HepG2 (cell line): ENCODE measurements around the gene CD164L2. TPM values are rescaled to one million over a fixed set of nuclear protein-coding genes. Genes with fewer than 3 reads are reported as not detected.
A peak's percentile ranks its signal among the peaks of the same experiment; 100 is the strongest.

Experiments used
- GTF2F1 ChIP-seq: fragments of 150-350 bp; IDR thresholded peaks from 2 replicates; pipeline ENCODE4 v1.6.1; 2014; ENCODE audit warnings: low read length
- KDM3A ChIP-seq: IDR thresholded peaks from 2 replicates; pipeline ENCODE4 v1.6.1; 2018; ENCODE audit warnings: low read depth, missing compliant biosample characterization
- NKX3-1 ChIP-seq: sonication (generic); formaldehyde crosslinking; IDR thresholded peaks from 2 replicates; pipeline ENCODE4 v1.5.0; 2020; ENCODE audit warnings: missing genetic modification reagents
- PRMT3 ChIP-seq: sonication (generic); formaldehyde crosslinking; IDR thresholded peaks from 2 replicates; pipeline ENCODE4 v1.8.1; 2022; ENCODE audit warnings: low read depth, mild to moderate bottlenecking, moderate library complexity, missing genetic modification reagents, borderline replicate concordance
- RAD21 ChIP-seq: fragments of 450-650 bp; formaldehyde crosslinking; IDR thresholded peaks from 2 replicates; pipeline ENCODE4 v1.5.0; 2020; ENCODE audit warnings: mild to moderate bottlenecking
- ZBTB7A ChIP-seq: sonication (generic); formaldehyde crosslinking; IDR thresholded peaks from 2 replicates; pipeline ENCODE4 v1.8.0; 2022; ENCODE audit warnings: mild to moderate bottlenecking, missing genetic modification reagents
- ZFX ChIP-seq: sonication (generic); formaldehyde crosslinking; IDR thresholded peaks from 2 replicates; pipeline ENCODE4 v1.4.0; 2020; ENCODE audit warnings: mild to moderate bottlenecking, low read depth, missing genetic modification reagents, moderate library complexity
- ZNF138 ChIP-seq: sonication (generic); formaldehyde crosslinking; IDR thresholded peaks from 2 replicates; pipeline ENCODE4 v1.5.0; 2020; ENCODE audit warnings: mild to moderate bottlenecking, low read depth, missing genetic modification reagents
- ZNF251 ChIP-seq: sonication (generic); formaldehyde crosslinking; IDR thresholded peaks from 2 replicates; pipeline ENCODE4 v1.9.0; 2021; ENCODE audit warnings: mild to moderate bottlenecking, missing genetic modification reagents
- ZNF3 ChIP-seq: IDR thresholded peaks from 2 replicates; pipeline ENCODE4 v1.7.0; 2017; ENCODE audit warnings: inconsistent platforms
- ZNF672 ChIP-seq: sonication (generic); formaldehyde crosslinking; IDR thresholded peaks from 2 replicates; pipeline ENCODE4 v1.8.1; 2022; ENCODE audit warnings: missing genetic modification reagents
- ZSCAN20 ChIP-seq: sonication (generic); formaldehyde crosslinking; IDR thresholded peaks from 2 replicates; pipeline ENCODE4 v1.4.0; 2020; ENCODE audit warnings: missing genetic modification reagents, mild to moderate bottlenecking, borderline replicate concordance
- polyA plus RNA-seq, 8 experiments: library from polyadenylated mRNA; depleted of rRNA in 3 of 8; stranded (reverse) in 7 of 8; unstranded in 1 of 8; fragments of >200 nt; fragmentation: Illumina TruSeq in 4 of 8; extraction: Trizol in 4 of 8; gene quantifications; 2 replicates each; pipeline versions ENCODE4 v1.2.1 to v1.2.3, GENCODE V29; 2011 to 2016; ENCODE audit warnings: low read depth in 4 of 8, missing spikeins in 1 of 8, mixed read lengths in 1 of 8; ENCODE audit not compliant: insufficient read depth in 1 of 8
- total RNA-seq, 5 experiments: library from RNA; depleted of rRNA; stranded (reverse); fragments of >200 nt; fragmentation: Illumina TruSeq; extraction: Trizol; gene quantifications; 2 replicates each; pipeline ENCODE4 v1.2.3, GENCODE V29; 2016; ENCODE audit warnings: low read depth in 1 of 5
- TF ChIP-seq, protein P1 (sequence below): sonication (generic); formaldehyde crosslinking; IDR thresholded peaks from 2 replicates; pipeline ENCODE4 v1.8.0; 2022; ENCODE audit warnings: mild to moderate bottlenecking, missing genetic modification reagents
- TF ChIP-seq, protein P2 (sequence below): IDR thresholded peaks from 2 replicates; pipeline ENCODE4 v1.6.1; 2016; ENCODE audit warnings: low read depth, control low read depth
- TF ChIP-seq, protein P3 (sequence below): sonication (generic); formaldehyde crosslinking; IDR thresholded peaks from 2 replicates; pipeline ENCODE4 v1.9.0; 2021; ENCODE audit warnings: missing genetic modification reagents, borderline replicate concordance
- TF ChIP-seq, protein P4 (sequence below): sonication (generic); formaldehyde crosslinking; IDR thresholded peaks from 2 replicates; pipeline ENCODE4; 2020; ENCODE audit warnings: missing genetic modification reagents, mild to moderate bottlenecking, borderline replicate concordance
- TF ChIP-seq, protein P5 (sequence below), 2 experiments: IDR thresholded peaks; 2 replicates each; pipeline ENCODE4 v1.6.1; 2011 to 2012; ENCODE audit warnings: low read length in 2 of 2, borderline replicate concordance in 1 of 2, low read depth in 1 of 2, mild to moderate bottlenecking in 1 of 2, moderate library complexity in 1 of 2

Gene CD164L2
- total and polyA plus RNA-seq, 2 of the 13 experiments (the other 11 are each of a cell fraction or from before 2014, with no cell fraction given), result not detected

DNA sequence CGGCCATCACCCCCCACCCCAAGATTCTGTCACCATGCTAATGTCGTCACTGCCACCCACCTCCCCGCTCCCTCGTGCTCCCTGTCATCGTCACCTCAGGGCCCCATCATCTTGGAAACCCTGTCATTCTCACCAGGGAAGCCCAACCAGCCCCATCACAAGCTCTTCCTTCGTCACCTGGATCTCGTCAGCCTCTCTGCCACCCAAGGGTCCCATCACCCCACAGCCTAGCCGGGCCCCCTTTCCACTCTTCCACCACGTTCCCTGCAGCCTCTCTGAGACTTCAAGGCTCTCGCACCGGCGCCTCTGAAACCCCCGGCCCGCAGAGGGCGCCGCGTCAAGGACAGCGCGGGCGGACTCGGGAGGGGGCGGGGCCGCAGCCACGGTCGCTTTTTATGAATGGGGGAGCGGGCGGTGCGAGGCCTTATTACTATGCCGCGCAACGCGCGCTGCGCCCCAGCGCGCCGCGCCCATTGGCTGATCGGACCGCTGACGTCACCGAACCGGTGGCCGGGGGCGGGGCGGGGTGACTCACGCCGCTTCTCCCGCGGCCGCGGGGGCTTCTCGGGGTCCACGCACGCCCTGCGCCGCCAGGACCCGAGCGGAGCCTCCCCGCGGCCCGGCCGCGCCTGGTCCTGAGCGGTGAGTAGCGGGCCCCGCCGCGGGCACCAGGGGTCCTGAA is 9.1 kb upstream of the CD164L2 start, which contains the start of gene GPR3 (continued):
- TF ChIP-seq ZNF3 (no peak), KDM3A (CRISPR knock-in tag) (0 out of 2 replicates have a peak, but pooled peaks have one; percentile 49), ZBTB7A (0 out of 2 replicates have a peak, but pooled peaks have one; percentile 14), ZNF138 (CRISPR knock-in tag) (no peak), ZSCAN20 (CRISPR knock-in tag) (0 out of 2 replicates have a peak, but pooled peaks have one; percentile 32), ZFX (CRISPR knock-in tag) (peak; percentile 68), GTF2F1 (no peak), ZNF251 (CRISPR knock-in tag) (no peak), PRMT3 (CRISPR knock-in tag) (no peak; the same call in 1 of the 2 replicates), ZNF672 (no peak), RAD21 (CRISPR knock-in tag) (no peak), NKX3-1 (CRISPR knock-in tag) (no peak)
- TF ChIP-seq, protein P1, sequence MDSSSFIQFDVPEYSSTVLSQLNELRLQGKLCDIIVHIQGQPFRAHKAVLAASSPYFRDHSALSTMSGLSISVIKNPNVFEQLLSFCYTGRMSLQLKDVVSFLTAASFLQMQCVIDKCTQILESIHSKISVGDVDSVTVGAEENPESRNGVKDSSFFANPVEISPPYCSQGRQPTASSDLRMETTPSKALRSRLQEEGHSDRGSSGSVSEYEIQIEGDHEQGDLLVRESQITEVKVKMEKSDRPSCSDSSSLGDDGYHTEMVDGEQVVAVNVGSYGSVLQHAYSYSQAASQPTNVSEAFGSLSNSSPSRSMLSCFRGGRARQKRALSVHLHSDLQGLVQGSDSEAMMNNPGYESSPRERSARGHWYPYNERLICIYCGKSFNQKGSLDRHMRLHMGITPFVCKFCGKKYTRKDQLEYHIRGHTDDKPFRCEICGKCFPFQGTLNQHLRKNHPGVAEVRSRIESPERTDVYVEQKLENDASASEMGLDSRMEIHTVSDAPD (CRISPR knock-in tag), result no peak
- TF ChIP-seq, protein P2, sequence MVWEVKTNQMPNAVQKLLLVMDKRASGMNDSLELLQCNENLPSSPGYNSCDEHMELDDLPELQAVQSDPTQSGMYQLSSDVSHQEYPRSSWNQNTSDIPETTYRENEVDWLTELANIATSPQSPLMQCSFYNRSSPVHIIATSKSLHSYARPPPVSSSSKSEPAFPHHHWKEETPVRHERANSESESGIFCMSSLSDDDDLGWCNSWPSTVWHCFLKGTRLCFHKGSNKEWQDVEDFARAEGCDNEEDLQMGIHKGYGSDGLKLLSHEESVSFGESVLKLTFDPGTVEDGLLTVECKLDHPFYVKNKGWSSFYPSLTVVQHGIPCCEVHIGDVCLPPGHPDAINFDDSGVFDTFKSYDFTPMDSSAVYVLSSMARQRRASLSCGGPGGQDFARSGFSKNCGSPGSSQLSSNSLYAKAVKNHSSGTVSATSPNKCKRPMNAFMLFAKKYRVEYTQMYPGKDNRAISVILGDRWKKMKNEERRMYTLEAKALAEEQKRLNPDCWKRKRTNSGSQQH, result no peak; the same call in 1 of the 2 replicates
- TF ChIP-seq, protein P3, sequence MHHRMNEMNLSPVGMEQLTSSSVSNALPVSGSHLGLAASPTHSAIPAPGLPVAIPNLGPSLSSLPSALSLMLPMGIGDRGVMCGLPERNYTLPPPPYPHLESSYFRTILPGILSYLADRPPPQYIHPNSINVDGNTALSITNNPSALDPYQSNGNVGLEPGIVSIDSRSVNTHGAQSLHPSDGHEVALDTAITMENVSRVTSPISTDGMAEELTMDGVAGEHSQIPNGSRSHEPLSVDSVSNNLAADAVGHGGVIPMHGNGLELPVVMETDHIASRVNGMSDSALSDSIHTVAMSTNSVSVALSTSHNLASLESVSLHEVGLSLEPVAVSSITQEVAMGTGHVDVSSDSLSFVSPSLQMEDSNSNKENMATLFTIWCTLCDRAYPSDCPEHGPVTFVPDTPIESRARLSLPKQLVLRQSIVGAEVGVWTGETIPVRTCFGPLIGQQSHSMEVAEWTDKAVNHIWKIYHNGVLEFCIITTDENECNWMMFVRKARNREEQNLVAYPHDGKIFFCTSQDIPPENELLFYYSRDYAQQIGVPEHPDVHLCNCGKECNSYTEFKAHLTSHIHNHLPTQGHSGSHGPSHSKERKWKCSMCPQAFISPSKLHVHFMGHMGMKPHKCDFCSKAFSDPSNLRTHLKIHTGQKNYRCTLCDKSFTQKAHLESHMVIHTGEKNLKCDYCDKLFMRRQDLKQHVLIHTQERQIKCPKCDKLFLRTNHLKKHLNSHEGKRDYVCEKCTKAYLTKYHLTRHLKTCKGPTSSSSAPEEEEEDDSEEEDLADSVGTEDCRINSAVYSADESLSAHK, result no peak
- TF ChIP-seq, protein P4, sequence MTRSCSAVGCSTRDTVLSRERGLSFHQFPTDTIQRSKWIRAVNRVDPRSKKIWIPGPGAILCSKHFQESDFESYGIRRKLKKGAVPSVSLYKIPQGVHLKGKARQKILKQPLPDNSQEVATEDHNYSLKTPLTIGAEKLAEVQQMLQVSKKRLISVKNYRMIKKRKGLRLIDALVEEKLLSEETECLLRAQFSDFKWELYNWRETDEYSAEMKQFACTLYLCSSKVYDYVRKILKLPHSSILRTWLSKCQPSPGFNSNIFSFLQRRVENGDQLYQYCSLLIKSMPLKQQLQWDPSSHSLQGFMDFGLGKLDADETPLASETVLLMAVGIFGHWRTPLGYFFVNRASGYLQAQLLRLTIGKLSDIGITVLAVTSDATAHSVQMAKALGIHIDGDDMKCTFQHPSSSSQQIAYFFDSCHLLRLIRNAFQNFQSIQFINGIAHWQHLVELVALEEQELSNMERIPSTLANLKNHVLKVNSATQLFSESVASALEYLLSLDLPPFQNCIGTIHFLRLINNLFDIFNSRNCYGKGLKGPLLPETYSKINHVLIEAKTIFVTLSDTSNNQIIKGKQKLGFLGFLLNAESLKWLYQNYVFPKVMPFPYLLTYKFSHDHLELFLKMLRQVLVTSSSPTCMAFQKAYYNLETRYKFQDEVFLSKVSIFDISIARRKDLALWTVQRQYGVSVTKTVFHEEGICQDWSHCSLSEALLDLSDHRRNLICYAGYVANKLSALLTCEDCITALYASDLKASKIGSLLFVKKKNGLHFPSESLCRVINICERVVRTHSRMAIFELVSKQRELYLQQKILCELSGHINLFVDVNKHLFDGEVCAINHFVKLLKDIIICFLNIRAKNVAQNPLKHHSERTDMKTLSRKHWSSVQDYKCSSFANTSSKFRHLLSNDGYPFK, result no peak; the same call in 1 of the 2 replicates
- TF ChIP-seq, protein P5, sequence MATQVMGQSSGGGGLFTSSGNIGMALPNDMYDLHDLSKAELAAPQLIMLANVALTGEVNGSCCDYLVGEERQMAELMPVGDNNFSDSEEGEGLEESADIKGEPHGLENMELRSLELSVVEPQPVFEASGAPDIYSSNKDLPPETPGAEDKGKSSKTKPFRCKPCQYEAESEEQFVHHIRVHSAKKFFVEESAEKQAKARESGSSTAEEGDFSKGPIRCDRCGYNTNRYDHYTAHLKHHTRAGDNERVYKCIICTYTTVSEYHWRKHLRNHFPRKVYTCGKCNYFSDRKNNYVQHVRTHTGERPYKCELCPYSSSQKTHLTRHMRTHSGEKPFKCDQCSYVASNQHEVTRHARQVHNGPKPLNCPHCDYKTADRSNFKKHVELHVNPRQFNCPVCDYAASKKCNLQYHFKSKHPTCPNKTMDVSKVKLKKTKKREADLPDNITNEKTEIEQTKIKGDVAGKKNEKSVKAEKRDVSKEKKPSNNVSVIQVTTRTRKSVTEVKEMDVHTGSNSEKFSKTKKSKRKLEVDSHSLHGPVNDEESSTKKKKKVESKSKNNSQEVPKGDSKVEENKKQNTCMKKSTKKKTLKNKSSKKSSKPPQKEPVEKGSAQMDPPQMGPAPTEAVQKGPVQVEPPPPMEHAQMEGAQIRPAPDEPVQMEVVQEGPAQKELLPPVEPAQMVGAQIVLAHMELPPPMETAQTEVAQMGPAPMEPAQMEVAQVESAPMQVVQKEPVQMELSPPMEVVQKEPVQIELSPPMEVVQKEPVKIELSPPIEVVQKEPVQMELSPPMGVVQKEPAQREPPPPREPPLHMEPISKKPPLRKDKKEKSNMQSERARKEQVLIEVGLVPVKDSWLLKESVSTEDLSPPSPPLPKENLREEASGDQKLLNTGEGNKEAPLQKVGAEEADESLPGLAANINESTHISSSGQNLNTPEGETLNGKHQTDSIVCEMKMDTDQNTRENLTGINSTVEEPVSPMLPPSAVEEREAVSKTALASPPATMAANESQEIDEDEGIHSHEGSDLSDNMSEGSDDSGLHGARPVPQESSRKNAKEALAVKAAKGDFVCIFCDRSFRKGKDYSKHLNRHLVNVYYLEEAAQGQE (IDR thresholded peaks at IDR 0.05; ENCODE audit: borderline replicate concordance in 1 of 2, low read depth in 1 of 2, low read length in 2 of 2), result no peak
